ENCODE results near the gene ANAPC4. TPM values are rescaled to one million over a fixed set of nuclear protein-coding genes. Genes with fewer than 3 reads are reported as not detected.

Gene ANAPC4
- polyA plus RNA-seq, 1 donor from 2014 or later: 78.1 TPM

- Histone ChIP-seq H3K79me2 (replicated peaks; ENCODE audit: insufficient read depth, low read length) (no peaks in the 10 kb centered on the region), H2AFZ (ENCODE audit: low read depth, low read length) (no peak overlapping the region), H3K27ac (ENCODE audit: low read length) (no peak overlapping the region), H3K9me3 (ENCODE audit: low read length) (no peaks in the 10 kb centered on the region), H3K4me3 (ENCODE audit: low read length) (no peak overlapping the region), H3K4me2 (ENCODE audit: low read length) (no peak overlapping the region), H4K20me1 (ENCODE audit: insufficient read depth) (no peaks in the 10 kb centered on the region), H3K9me2 (ENCODE audit: insufficient read depth, low read length) (no peaks in the 10 kb centered on the region), H3K27me3 (ENCODE audit: insufficient read depth, low read depth, low read length) (no peaks in the 10 kb centered on the region), H3K9ac (ENCODE audit: low read length) (no peak overlapping the region), H3K36me3 (ENCODE audit: insufficient read depth, low read length) (no peaks in the 10 kb centered on the region), H3F3A (ENCODE audit: insufficient read depth, low read length, poor library complexity, severe bottlenecking) (peaks cover 2% of the 10 kb centered on the region)
- TF ChIP-seq MXI1 (conservative IDR thresholded peaks at IDR 0.05; ENCODE audit: poor library complexity, severe bottlenecking): no peak
Measured at GRCh38 chr4:25358515-25359275, 18.4 kb upstream of the ANAPC4 start.

- no peak overlapping the region for H3K9ac ChIP-seq (ENCODE audit: low read length)
- TF ChIP-seq MXI1 (conservative IDR thresholded peaks at IDR 0.05; ENCODE audit: poor library complexity, severe bottlenecking) (no peak), RAD21 (conservative IDR thresholded peaks at IDR 0.05) (no peak), EP300 (conservative IDR thresholded peaks at IDR 0.05; ENCODE audit: poor library complexity, severe bottlenecking) (no peak), EZH2 (IDR thresholded peaks at IDR 0.05; ENCODE audit: borderline replicate concordance, insufficient read depth, low read length, poor library complexity, severe bottlenecking) (no peak), POLR2AphosphoS5 (IDR thresholded peaks at IDR 0.05) (no peak), CTCF (IDR thresholded peaks at IDR 0.05; ENCODE audit: poor library complexity, severe bottlenecking) (no peak), REST (IDR thresholded peaks at IDR 0.05; ENCODE audit: borderline replicate concordance) (no peak), TAF1 (IDR thresholded peaks at IDR 0.05; ENCODE audit: low read depth) (no peak)
- no peaks in the 10 kb centered on the region for H3K36me3 ChIP-seq (ENCODE audit: insufficient read depth, low read length)
Measured at GRCh38 chr4:25361253-25361652, 15.8 kb upstream of the ANAPC4 start.

More at GRCh38 chr4:25361253-25361652, 15.8 kb upstream of the ANAPC4 start:
- Histone ChIP-seq H3F3A (ENCODE audit: insufficient read depth, low read length, poor library complexity, severe bottlenecking) (peaks cover 6% of the 10 kb centered on the region), H3K4me2 (ENCODE audit: low read length) (no peak overlapping the region), H3K27me3 (ENCODE audit: insufficient read depth, low read depth, low read length) (no peaks in the 10 kb centered on the region), H3K9me3 (ENCODE audit: low read length) (no peaks in the 10 kb centered on the region), H3K9me2 (ENCODE audit: insufficient read depth, low read length) (no peaks in the 10 kb centered on the region), H3K79me2 (replicated peaks; ENCODE audit: insufficient read depth, low read length) (no peaks in the 10 kb centered on the region), H3K4me3 (ENCODE audit: low read length) (no peak overlapping the region), H4K20me1 (ENCODE audit: insufficient read depth) (no peaks in the 10 kb centered on the region), H2AFZ (ENCODE audit: low read depth, low read length) (no peak overlapping the region), H3K27ac (ENCODE audit: low read length) (no peak overlapping the region)

Data from neural cell (in vitro differentiated cells).